GM12891 (cell line): ENCODE results near the gene PDE8A.
A peak's percentile ranks its signal among the peaks of the same experiment; 100 is the strongest.
"Not testable (repeated sequence)": the region's sequence is repeated elsewhere in the genome, so short reads cannot be mapped to it uniquely, and the experiment has no call there.

Experiments used
- DNase-seq: peaks from one replicate; pipeline ENCODE4 v3.0.0; 2011; ENCODE audit warnings: low spot score; ENCODE audit not compliant: insufficient read length
- FAIRE-seq: peaks from 2 replicates; lab custom pipeline; 2011; peaks lifted over from hg19 to GRCh38; lab: Jason Lieb, UNC
- PAX5 ChIP-seq: IDR thresholded peaks from 2 replicates; pipeline ENCODE4 v1.6.1; 2011; ENCODE audit warnings: low read length, moderate library complexity, mild to moderate bottlenecking; ENCODE audit not compliant: insufficient read depth, severe bottlenecking
- POLR2A ChIP-seq: IDR thresholded peaks from 2 replicates; pipeline ENCODE4 v1.6.1; 2011; ENCODE audit warnings: low read depth, low read length, control low read depth
- POLR2AphosphoS5 ChIP-seq: IDR thresholded peaks from 2 replicates; pipeline ENCODE4 v1.6.1; 2011; ENCODE audit warnings: low read depth, low read length, control low read depth
- POU2F2 ChIP-seq: IDR thresholded peaks from 2 replicates; pipeline ENCODE4 v1.6.1; 2011; ENCODE audit warnings: low read depth, mild to moderate bottlenecking, control low read depth, low read length, moderate library complexity
- SPI1 ChIP-seq: IDR thresholded peaks from 2 replicates; pipeline ENCODE4 v1.6.1; 2011; ENCODE audit warnings: low read depth, low read length, control low read depth
- TAF1 ChIP-seq: IDR thresholded peaks from 2 replicates; pipeline ENCODE4 v1.6.1; 2011; ENCODE audit warnings: low read depth, low read length, control low read depth

PDE8A gene

GRCh38 chr15:85008474-85009260 is 27.0 kb downstream of the PDE8A start:
- FAIRE-seq (no peak), DNase-seq (no peak)
- TF ChIP-seq SPI1 = peak; percentile 57; the same call in 1 of the 2 replicates
- TF ChIP-seq TAF1 = no peak
- TF ChIP-seq POLR2A = no peak
- TF ChIP-seq POU2F2 = no peak

DNA sequence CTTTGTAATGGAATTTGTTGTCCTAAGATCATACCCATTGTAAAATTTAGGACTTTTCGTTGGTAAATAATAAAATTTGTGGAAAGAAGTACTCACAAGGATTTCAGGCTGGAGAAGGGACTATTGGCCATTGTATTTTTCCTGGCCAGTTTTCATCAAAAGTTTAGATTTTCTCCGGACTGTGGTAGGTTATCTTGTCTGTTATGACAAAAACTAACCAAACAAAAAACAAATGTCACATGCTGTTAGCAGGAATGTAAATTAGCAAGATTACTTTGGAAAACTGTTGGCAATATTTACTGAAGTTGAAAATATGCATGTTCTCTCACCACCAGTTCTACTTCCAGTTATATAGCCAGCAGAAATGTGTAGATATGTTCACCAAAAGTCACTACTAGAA is 27.8 kb downstream of the PDE8A start:
- TF ChIP-seq POLR2A (no peak), TAF1 (no peak), POLR2AphosphoS5 (no peak), PAX5 (no peak), SPI1 (no peak), POU2F2 (no peak)
- no peak for FAIRE-seq
- DNase-seq = no peak

GRCh38 chr15:85010071-85010385 is 28.4 kb downstream of the PDE8A start:
- DNase-seq = no peak
- peak; percentile 28 for FAIRE-seq
- TF ChIP-seq PAX5 = no peak
- no peak for TF ChIP-seq POLR2AphosphoS5
- TF ChIP-seq POLR2A = no peak
- no peak for TF ChIP-seq POU2F2
- TF ChIP-seq TAF1 = no peak
- TF ChIP-seq SPI1 = no peak

DNA sequence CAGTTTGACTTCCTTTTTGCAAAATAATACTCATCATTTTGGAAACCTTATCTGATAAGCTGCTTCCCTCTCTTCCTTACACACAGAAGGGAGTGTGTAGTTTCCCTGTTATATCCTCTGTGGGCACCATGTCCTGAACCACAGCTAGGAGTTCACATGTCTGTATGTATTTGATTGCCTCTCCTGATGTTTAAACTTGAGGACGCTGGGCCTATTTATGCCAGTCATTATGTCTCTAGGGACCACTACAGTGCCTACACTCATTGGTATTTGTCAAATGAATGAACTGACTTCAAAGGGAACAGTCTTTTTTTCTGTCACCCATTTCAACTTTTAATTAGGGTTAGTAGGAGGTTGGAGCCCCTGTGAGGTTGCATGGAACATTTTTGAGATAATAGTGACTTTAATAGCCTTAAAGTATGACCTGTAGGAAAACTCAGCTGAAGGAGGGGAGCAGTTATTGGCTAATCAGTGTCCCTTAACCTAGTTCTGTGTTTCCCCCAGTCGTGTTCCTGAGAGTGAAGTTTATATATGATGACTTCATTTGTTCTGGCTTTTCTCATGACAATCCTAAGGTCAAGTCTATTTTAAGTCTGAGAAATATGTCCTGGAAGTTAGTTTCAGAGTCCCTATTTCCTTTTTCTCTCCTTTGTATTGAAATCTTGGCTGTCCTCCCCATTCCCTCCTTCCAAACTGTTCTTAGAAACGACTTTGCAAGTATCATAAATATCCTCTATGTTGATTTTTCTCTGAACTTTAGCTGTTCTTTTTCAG is 28.9 kb downstream of the PDE8A start:
- FAIRE-seq (no peak), DNase-seq (no peak)
- TF ChIP-seq POU2F2 = no peak
- TF ChIP-seq POLR2A = no peak
- TF ChIP-seq PAX5 = no peak
- TF ChIP-seq POLR2AphosphoS5 = no peak
- no peak for TF ChIP-seq TAF1
- TF ChIP-seq SPI1 = no peak

GRCh38 chr15:85011160-85011571 is 29.5 kb downstream of the PDE8A start:
- DNase-seq (no peak), FAIRE-seq (no peak)
- TF ChIP-seq TAF1 (no peak), SPI1 (peak; percentile 87), PAX5 (no peak)

DNA sequence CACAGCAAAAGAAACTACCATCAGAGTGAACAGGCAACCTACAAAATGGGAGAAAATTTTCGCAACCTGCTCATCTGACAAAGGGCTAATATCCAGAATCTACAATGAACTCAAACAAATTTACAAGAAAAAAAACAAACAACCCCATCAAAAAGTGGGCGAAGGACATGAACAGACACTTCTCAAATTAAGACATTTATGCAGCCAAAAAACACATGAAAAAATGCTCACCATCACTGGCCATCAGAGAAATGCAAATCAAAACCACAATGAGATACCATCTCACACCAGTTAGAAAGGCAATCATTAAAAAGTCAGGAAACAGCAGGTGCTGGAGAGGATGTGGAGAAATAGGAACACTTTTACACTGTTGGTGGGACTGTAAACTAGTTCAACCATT is 30.1 kb downstream of the PDE8A start:
- FAIRE-seq, DNase-seq: not testable (repeated sequence)

GRCh38 chr15:85013785-85014184 is 32.1 kb downstream of the PDE8A start:
- no peak for TF ChIP-seq POLR2AphosphoS5
- no peak for TF ChIP-seq SPI1
- no peak for TF ChIP-seq POU2F2
- TF ChIP-seq POLR2A = no peak
- TF ChIP-seq TAF1 = no peak
- no peak for FAIRE-seq
- no peak for DNase-seq

GRCh38 chr15:85014932-85015331 is 33.3 kb downstream of the PDE8A start:
- no peak for DNase-seq
- FAIRE-seq = peak; percentile 79
- TF ChIP-seq TAF1 = no peak
- no peak for TF ChIP-seq POU2F2
- no peak for TF ChIP-seq POLR2A
- no peak for TF ChIP-seq PAX5
- TF ChIP-seq SPI1 = peak; percentile 72

GRCh38 chr15:85016275-85016674 is 34.6 kb downstream of the PDE8A start:
- no peak for DNase-seq
- FAIRE-seq = no peak
- TF ChIP-seq POLR2A (no peak), TAF1 (no peak), PAX5 (no peak), POLR2AphosphoS5 (no peak), SPI1 (no peak), POU2F2 (no peak)

DNA sequence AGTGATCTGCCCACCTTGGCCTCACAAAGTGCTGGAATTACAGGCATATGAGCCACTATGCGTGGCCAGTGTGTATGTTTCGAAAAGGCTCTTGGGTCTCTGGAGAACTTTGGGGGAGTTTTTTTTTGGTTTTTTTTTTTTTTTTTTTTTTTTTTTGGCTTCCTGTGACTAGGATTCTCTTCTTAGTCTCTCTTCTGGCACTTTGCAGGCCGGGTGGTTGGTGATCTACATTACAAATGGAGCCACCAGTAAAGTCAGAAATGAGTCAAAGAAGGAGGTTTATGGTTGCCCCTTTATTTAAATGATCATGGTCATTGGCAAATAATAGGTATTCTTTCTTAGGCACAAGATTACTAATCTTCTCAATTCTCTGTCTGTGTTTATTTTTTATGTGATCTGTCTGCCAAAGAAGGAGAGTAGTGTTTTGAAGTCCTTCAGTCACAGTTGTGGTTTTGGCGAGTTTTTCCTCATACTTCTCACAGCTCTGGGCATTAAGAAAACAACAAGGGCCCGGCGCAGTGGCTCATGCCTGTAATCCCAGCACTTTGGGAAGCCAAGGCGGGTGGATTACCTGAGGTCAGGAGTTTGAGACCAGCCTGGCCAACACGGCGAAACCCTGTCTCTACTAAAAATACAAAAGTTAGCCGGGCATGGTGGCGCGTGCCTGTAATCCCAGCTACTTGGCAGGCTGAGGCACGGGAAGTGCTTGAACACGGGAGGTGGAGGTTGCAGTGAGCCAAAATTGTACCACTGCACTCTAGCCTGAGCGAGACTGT is 38.3 kb downstream of the PDE8A start:
- DNase-seq (no peak), FAIRE-seq (no peak)
- TF ChIP-seq PAX5 (no peak), POLR2AphosphoS5 (no peak), POLR2A (no peak), POU2F2 (no peak), TAF1 (no peak), SPI1 (no peak)
